Activated T-cell treated with anti-CD3 and anti-CD28 coated beads, Interleukin-2, amount 50 U/mL, for 24 hours (primary cell): Measurements from ENCODE around the gene BMP8B.

ENCODE experiments used
- DNase-seq: peaks from one replicate; pipeline ENCODE4 v3.0.0-alpha.2; 2020
- H3K27ac Mint-ChIP-seq: 2 replicates; pipeline ENCODE4 v1.8.0; 2020; ENCODE audit warnings: mild to moderate bottlenecking, mixed read lengths
- H3K27me3 Mint-ChIP-seq: 2 replicates; pipeline ENCODE4 v1.8.0; 2020; ENCODE audit warnings: mixed read lengths
- H3K36me3 Mint-ChIP-seq: 2 replicates; pipeline ENCODE4 v1.8.0; 2020; ENCODE audit warnings: low read depth, mixed read lengths
- H3K4me1 Mint-ChIP-seq: 2 replicates; pipeline ENCODE4 v1.8.0; 2020; ENCODE audit warnings: low read depth, mixed read lengths
- H3K4me3 Mint-ChIP-seq: 2 replicates; pipeline ENCODE4 v1.8.0; 2020; ENCODE audit warnings: mild to moderate bottlenecking, moderate library complexity, mixed read lengths
- H3K9me3 Mint-ChIP-seq: 2 replicates; pipeline ENCODE4 v1.8.0; 2020; ENCODE audit warnings: mixed read lengths

BMP8B gene

DNA sequence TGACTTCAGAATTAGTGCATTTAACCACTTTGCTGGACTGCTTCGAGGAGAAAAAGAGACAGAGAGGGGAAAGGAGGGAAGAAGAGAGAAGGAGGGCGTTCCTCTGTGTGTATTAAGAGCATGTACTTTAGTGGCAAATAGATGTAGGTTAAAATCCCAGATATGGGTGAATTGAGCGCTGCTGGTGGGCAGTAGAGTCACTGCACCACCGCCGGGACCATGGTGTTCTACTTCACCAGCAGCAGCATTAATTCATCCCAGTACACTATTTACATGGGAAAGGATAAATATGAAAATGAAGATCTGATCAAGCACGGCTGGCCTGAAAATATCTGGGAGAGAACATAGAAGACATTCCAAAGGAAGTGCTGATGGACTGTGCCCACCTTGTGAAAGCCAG lies 70.9 kb downstream of the BMP8B start:
- Mint-ChIP-seq H3K9me3 (no peaks in the 10 kb centered on the region), H3K36me3 (no peaks in the 10 kb centered on the region), H3K4me3 (no peak overlapping the region), H3K4me1 (peaks cover 2% of the 10 kb centered on the region), H3K27me3 (peaks cover 39% of the 10 kb centered on the region), H3K27ac (no peak overlapping the region)
- DNase-seq, result no peak

DNA sequence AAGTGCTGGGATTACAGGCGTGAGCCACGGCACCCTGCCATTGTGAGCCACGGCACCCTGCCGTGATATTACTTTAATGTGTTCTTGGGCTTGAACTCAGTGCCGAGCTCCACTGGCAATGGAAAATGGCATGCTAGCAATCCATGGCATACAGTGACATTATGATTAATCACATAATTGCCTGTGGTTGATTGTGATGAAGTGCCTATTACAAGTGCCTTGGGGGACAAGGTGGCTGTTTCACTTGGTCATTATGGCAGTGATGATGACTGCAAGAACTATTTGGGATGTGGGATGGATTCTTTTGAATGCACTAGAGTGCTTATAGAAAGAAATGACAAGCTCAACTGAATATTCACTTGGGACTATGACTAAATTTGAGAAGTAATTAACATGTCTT lies 75.1 kb downstream of the BMP8B start:
- H3K27ac Mint-ChIP-seq, result no peak overlapping the region
- no peak for DNase-seq
- no peaks in the 10 kb centered on the region for H3K36me3 Mint-ChIP-seq
- H3K4me1 Mint-ChIP-seq, result no peaks in the 10 kb centered on the region
- H3K9me3 Mint-ChIP-seq, result no peaks in the 10 kb centered on the region
- no peak overlapping the region for H3K4me3 Mint-ChIP-seq
- H3K27me3 Mint-ChIP-seq, result peaks cover 36% of the 10 kb centered on the region

DNA sequence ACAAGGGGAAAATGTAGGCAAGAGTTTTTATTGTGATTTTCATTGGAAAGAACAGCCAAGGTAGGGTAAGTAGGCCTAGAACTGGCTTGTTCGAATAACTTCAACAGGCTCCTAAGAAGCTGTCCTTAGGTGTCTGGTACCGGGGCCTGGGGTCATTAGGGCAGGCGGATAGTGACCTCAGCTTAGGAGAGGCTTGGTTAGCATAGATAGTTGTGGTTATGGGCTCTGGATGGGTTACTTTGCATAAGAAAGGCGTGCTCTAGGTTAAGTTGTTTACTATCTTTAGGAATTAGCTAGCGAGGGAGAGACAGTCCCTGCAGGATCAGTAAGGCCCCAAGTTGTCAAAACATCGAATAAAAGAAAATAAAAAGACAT lies 76.7 kb downstream of the BMP8B start:
- Mint-ChIP-seq H3K27me3 (peaks cover 25% of the 10 kb centered on the region), H3K27ac (no peak overlapping the region), H3K9me3 (no peaks in the 10 kb centered on the region), H3K4me3 (no peak overlapping the region), H3K4me1 (no peaks in the 10 kb centered on the region), H3K36me3 (no peaks in the 10 kb centered on the region)
- no peak for DNase-seq

DNA sequence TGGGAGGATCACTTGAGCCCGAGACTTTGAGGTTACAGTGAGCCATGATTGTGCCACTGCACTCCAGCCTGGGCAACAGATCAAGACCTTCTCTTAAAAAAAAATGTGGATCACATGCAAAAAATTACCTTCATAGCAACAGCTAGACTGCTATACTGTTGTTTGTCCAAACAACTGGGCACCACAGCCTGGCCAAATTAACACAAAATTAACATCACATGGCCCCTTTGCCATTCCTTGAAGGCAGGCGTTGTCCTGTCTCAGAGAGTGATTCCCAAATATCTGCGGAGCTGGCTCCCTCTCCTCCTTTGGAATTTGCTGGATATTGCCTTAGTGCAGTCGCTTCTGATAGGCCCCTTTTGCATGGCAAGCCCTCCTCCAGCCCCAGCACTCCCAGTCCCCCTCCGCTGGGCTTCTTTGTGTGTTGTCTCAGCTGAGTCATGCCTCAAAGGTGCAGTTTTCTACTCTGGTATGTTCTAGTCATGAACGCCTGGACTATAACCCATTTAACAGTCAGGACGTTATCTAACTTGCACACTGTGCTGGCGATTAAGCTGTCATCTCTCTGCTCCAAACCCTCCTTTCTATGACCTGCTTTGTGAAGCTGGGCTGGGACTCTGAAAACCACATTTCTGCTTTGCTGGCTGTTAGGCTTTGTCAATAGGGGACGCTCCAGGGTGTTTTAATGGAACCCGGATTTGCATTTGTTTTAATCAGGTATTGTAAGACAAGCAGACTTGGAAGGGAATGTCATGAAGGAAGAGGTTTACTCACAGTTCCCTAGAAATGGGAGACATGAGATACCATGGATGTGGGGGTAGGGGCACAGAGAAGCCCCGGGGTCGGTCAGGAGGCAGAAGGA lies 77.3 kb downstream of the BMP8B start:
- DNase-seq, result no peak

DNA sequence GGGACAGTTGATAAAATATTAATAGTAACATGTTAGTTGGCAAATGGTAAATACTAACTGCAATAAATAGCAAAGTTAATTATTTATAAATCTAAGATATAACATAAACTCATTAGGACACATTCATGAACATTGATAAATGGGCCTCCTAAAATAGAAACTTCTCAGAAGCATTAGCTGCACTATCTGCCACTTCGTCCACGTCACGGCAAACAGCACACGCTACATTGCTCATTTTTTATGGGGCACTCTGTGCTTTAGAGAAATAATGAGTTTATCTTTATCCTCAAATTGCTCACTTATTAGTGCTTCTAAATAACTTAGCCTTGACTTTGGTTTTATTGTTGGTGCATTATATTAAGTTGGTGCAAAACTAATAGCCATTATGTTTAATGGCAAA lies 81.2 kb downstream of the BMP8B start:
- H3K27ac Mint-ChIP-seq, result no peak overlapping the region
- peaks cover 6% of the 10 kb centered on the region for H3K27me3 Mint-ChIP-seq
- no peaks in the 10 kb centered on the region for H3K9me3 Mint-ChIP-seq
- no peak for DNase-seq
- no peaks in the 10 kb centered on the region for H3K4me1 Mint-ChIP-seq
- H3K36me3 Mint-ChIP-seq, result no peaks in the 10 kb centered on the region
- no peak overlapping the region for H3K4me3 Mint-ChIP-seq

More for the DNA sequence above, 77.3 kb downstream of the BMP8B start:
- Mint-ChIP-seq H3K4me3 (no peak overlapping the region), H3K36me3 (no peaks in the 10 kb centered on the region), H3K27ac (no peak overlapping the region), H3K27me3 (peaks cover 19% of the 10 kb centered on the region), H3K4me1 (no peaks in the 10 kb centered on the region), H3K9me3 (no peaks in the 10 kb centered on the region)
